Measurements from ENCODE around the gene MRPL36. TPM values are rescaled to one million over a fixed set of nuclear protein-coding genes. Genes with fewer than 3 reads are reported as not detected.
"Not testable (repeated sequence)": the region's sequence is repeated elsewhere in the genome, so short reads cannot be mapped to it uniquely, and the experiment has no call there.

Gene MRPL36
- total RNA-seq, 1 experiment from 2014 or later = 116 TPM

DNA sequence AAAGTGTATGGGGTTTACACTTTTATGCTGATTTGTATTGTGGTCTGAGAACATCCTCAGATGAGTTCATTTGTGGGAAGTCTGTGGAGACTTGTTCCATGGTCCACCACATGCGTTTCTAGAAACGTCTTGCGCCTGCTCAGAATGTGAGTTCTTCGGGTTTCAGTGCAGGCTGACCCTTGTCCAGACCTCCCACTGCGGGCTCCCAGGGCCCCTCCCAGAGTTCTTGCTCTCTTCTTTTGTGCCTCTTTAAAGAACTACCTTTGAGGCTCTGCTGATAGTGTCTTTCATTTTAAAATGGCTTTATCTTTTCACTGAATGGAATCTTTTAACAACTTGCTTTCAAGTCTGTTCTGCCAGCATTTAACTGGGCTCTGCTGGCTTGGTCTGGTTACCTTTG, 19.1 kb upstream of the MRPL36 start:
- no peak overlapping the region for H3K4me2 ChIP-seq (ENCODE audit: low read length)
- no peaks in the 10 kb centered on the region for H3K9me3 ChIP-seq (ENCODE audit: low read length)
- DNase-seq = no peak
- ATAC-seq = no peak
- H3K4me3 ChIP-seq (ENCODE audit: low read length) = no peak overlapping the region
- H4K20me1 ChIP-seq (ENCODE audit: low read length) = 0 out of 2 replicates have a peak, but pooled peaks cover 3% of the 10 kb centered on the region
- ChIA-PET POLR2A (ENCODE audit: unreplicated experiment) (no interaction called here), CTCF (no interaction called here)
- intact Hi-C loops (cut with micrococcal nuclease) = no loop called here
- no peaks in the 10 kb centered on the region for H3F3A ChIP-seq (ENCODE audit: low read length, unreplicated experiment)
- H3K79me2 ChIP-seq (ENCODE audit: low read length) = 0 out of 2 replicates have a peak, but pooled peaks cover 5% of the 10 kb centered on the region
- no peak overlapping the region for H2AFZ ChIP-seq (ENCODE audit: low read length)
- H3K9ac ChIP-seq (ENCODE audit: low read length) = no peak overlapping the region
- no peak for TF ChIP-seq EZH2phosphoT487 (IDR thresholded peaks at IDR 0.05; ENCODE audit: borderline replicate concordance, low read length)
- TF ChIP-seq EZH2 (IDR thresholded peaks at IDR 0.05; ENCODE audit: low read length, unreplicated experiment) = no peak
- TF ChIP-seq, protein P1, sequence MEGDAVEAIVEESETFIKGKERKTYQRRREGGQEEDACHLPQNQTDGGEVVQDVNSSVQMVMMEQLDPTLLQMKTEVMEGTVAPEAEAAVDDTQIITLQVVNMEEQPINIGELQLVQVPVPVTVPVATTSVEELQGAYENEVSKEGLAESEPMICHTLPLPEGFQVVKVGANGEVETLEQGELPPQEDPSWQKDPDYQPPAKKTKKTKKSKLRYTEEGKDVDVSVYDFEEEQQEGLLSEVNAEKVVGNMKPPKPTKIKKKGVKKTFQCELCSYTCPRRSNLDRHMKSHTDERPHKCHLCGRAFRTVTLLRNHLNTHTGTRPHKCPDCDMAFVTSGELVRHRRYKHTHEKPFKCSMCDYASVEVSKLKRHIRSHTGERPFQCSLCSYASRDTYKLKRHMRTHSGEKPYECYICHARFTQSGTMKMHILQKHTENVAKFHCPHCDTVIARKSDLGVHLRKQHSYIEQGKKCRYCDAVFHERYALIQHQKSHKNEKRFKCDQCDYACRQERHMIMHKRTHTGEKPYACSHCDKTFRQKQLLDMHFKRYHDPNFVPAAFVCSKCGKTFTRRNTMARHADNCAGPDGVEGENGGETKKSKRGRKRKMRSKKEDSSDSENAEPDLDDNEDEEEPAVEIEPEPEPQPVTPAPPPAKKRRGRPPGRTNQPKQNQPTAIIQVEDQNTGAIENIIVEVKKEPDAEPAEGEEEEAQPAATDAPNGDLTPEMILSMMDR (conservative IDR thresholded peaks at IDR 0.05; ENCODE audit: low read depth, low read length) = no peak
- no peaks in the 10 kb centered on the region for H3K27me3 ChIP-seq (ENCODE audit: low read length)
- no peaks in the 10 kb centered on the region for H3K9me2 ChIP-seq (replicated peaks; ENCODE audit: low read length)
- H3K4me1 ChIP-seq (ENCODE audit: insufficient read depth, low read length) = no peaks in the 10 kb centered on the region
- H3K27ac ChIP-seq (ENCODE audit: low read length) = no peak overlapping the region
- peaks cover 57% of the 10 kb centered on the region for H3K36me3 ChIP-seq (ENCODE audit: low read depth, low read length)
- BruUV-seq (replicated peaks) = no TSS peak

DNA sequence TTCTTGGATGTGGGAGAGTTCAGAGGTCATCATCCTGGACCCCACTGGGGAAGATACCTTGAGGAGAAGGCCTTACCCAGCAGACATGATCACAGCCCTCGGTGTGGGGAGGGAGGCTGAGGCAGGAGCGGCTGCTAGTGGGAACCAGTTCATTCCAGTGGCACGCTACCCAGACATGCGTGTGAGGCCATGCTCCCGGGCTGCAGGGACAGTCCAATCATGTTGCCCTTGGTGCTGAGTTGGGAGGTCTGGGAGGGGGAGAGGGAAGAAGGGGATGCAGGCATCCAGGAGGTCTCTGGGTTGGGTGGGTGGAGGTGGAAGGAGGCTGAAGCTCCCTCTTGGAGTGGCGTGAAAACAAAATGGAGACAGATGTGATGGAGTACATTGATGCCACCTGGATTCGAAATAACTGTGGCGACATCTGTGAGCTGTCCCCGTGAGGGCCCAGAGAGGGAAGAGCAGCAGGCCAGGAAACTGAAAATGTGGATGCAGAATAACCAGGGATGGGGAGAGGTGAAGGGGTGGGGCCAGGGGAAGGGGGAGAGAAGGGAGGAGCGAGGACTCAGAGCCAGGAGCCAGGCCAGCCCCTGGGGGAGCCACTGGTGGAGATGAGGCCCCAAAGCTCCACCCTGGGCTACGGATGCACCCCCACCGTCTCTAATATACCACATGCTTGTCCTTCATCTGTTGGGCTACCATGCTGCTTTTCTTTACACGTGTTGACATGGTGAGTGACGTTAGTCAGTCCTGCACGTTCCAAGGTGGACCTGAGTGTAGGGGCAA, 17.8 kb upstream of the MRPL36 start:
- TF ChIP-seq EZH2phosphoT487 (IDR thresholded peaks at IDR 0.05; ENCODE audit: borderline replicate concordance, low read length) = no peak
- TF ChIP-seq, protein P1 (conservative IDR thresholded peaks at IDR 0.05; ENCODE audit: low read depth, low read length) = no peak
- TF ChIP-seq EZH2 (IDR thresholded peaks at IDR 0.05; ENCODE audit: low read length, unreplicated experiment) = no peak
- ChIA-PET CTCF (no interaction called here), POLR2A (ENCODE audit: unreplicated experiment) (no interaction called here)
- Histone ChIP-seq H3K9ac (ENCODE audit: low read length) (no peak overlapping the region), H3K9me3 (ENCODE audit: low read length) (no peaks in the 10 kb centered on the region), H3K27ac (ENCODE audit: low read length) (no peak overlapping the region), H3K4me3 (ENCODE audit: low read length) (no peak overlapping the region), H3K4me1 (ENCODE audit: insufficient read depth, low read length) (no peaks in the 10 kb centered on the region), H3K4me2 (ENCODE audit: low read length) (no peak overlapping the region), H3K36me3 (ENCODE audit: low read depth, low read length) (peaks cover 62% of the 10 kb centered on the region), H2AFZ (ENCODE audit: low read length) (no peak overlapping the region), H3K79me2 (ENCODE audit: low read length) (peaks cover 5% of the 10 kb centered on the region; the same call in 1 of the 2 replicates), H3F3A (ENCODE audit: low read length, unreplicated experiment) (no peaks in the 10 kb centered on the region), H4K20me1 (ENCODE audit: low read length) (peaks cover 8% of the 10 kb centered on the region; the same call in 1 of the 2 replicates), H3K9me2 (replicated peaks; ENCODE audit: low read length) (no peaks in the 10 kb centered on the region), H3K27me3 (ENCODE audit: low read length) (no peaks in the 10 kb centered on the region)
- intact Hi-C loops (cut with micrococcal nuclease) = no loop called here
- no peak for ATAC-seq
- BruUV-seq (replicated peaks) = no TSS peak
- no peak for DNase-seq

DNA sequence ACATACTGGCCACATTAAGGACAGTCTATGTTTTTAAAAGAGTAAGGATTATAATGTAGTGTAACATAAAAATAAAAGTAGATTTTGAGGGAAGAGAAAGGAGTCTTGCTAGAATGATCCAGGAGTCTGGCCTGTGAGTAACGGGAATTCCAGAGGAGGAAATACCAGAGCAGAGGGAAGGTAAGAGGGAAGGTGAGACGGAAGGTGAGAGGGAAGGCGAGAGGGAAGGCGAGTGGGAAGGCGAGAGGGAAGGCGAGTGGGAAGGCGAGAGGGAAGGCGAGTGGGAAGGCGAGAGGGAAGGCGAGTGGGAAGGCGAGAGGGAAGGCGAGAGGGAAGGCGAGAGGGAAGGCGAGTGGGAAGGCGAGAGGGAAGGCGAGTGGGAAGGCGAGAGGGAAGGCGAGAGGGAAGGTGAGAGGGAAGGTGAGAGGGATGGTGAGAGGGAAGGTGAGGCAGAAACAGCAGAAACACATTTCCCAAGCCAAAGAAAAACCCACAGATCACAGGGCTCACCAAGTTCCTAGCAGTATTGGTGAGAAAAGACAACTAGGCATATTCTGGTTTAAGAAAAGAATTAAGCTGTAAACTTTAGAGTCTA, 17.0 kb upstream of the MRPL36 start:
- peaks cover 13% of the 10 kb centered on the region for H3K79me2 ChIP-seq (ENCODE audit: low read length)
- H3K27ac ChIP-seq (ENCODE audit: low read length); H2AFZ ChIP-seq (ENCODE audit: low read length); H3K4me2 ChIP-seq (ENCODE audit: low read length); ATAC-seq; H3K9me2 ChIP-seq (replicated peaks; ENCODE audit: low read length); H3K4me1 ChIP-seq (ENCODE audit: insufficient read depth, low read length); intact Hi-C loops (cut with micrococcal nuclease); H3K27me3 ChIP-seq (ENCODE audit: low read length); H4K20me1 ChIP-seq (ENCODE audit: low read length); POLR2A ChIA-PET (ENCODE audit: unreplicated experiment); DNase-seq; H3K9me3 ChIP-seq (ENCODE audit: low read length); H3K4me3 ChIP-seq (ENCODE audit: low read length); H3F3A ChIP-seq (ENCODE audit: low read length, unreplicated experiment); H3K9ac ChIP-seq (ENCODE audit: low read length); CTCF ChIA-PET; BruUV-seq (replicated peaks): not testable (repeated sequence)
- H3K36me3 ChIP-seq (ENCODE audit: low read depth, low read length) = peaks cover 66% of the 10 kb centered on the region
